ENCODE measurements around the gene MYH3. TPM values are rescaled to one million over a fixed set of nuclear protein-coding genes. Genes with fewer than 3 reads are reported as not detected.

MYH3 gene
- total RNA-seq, 2 experiments from 2014 or later, result 1.8 to 4.1 TPM

GRCh38 chr17:10600571-10600970 is 56.5 kb downstream of the MYH3 start:
- Mint-ChIP-seq H3K9me3 (no peaks in the 10 kb centered on the region), H3K36me3 (ENCODE audit: low read depth) (no peaks in the 10 kb centered on the region), H3K4me1 (ENCODE audit: low read depth) (no peaks in the 10 kb centered on the region), H3K4me3 (no peak overlapping the region), H3K27me3 (peaks cover 3% of the 10 kb centered on the region), H3K27ac (no peak overlapping the region)
- no peak for ATAC-seq
- TF ChIP-seq, protein P1, sequence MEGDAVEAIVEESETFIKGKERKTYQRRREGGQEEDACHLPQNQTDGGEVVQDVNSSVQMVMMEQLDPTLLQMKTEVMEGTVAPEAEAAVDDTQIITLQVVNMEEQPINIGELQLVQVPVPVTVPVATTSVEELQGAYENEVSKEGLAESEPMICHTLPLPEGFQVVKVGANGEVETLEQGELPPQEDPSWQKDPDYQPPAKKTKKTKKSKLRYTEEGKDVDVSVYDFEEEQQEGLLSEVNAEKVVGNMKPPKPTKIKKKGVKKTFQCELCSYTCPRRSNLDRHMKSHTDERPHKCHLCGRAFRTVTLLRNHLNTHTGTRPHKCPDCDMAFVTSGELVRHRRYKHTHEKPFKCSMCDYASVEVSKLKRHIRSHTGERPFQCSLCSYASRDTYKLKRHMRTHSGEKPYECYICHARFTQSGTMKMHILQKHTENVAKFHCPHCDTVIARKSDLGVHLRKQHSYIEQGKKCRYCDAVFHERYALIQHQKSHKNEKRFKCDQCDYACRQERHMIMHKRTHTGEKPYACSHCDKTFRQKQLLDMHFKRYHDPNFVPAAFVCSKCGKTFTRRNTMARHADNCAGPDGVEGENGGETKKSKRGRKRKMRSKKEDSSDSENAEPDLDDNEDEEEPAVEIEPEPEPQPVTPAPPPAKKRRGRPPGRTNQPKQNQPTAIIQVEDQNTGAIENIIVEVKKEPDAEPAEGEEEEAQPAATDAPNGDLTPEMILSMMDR (IDR thresholded peaks at IDR 0.05), result no peak
- POLR2A ChIA-PET, result interaction anchor here (1.1 kb wide), 1 partner anchor 17 kb away, joined by 3 read pairs; no protein-coding TSS in a partner anchor
- intact Hi-C loops (cut with micrococcal nuclease), result no loop called here
- no peak for DNase-seq
- CTCF ChIA-PET, result interaction anchor here (1.1 to 4.7 kb wide), 2 partner anchors 16 to 29 kb away, joined by 3 to 37 read pairs; no protein-coding TSS in a partner anchor

DNA sequence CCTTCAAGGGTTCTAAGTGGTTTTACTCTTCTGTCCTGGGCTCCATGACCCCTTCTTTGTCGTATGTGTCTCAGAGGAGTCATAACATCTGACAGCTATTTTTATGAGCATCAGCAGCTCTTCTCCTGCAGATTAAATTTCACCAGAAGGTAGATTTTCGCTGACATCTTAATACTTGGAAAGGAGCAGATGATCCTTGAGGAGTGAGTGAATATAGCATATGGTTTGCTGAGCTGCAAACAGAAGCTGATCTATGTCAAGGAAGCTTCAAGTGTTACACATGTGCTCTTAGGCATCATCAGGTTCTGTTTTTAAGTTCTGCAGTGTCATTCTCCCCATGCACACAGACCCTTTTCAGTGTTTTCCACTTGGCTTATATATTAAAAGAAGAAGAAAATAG is 58.5 kb downstream of the MYH3 start:
- Mint-ChIP-seq H3K4me1 (ENCODE audit: low read depth) (no peaks in the 10 kb centered on the region), H3K27me3 (peaks cover 9% of the 10 kb centered on the region), H3K9me3 (no peaks in the 10 kb centered on the region), H3K36me3 (ENCODE audit: low read depth) (no peaks in the 10 kb centered on the region), H3K27ac (no peak overlapping the region), H3K4me3 (no peak overlapping the region)
- POLR2A ChIA-PET, result interaction anchor here (0.7 kb wide), 1 partner anchor 10 kb away, joined by 3 read pairs; no protein-coding TSS in a partner anchor
- CTCF ChIA-PET, result interaction anchor here (1.2 kb wide), 1 partner anchor 16 kb away, joined by 3 read pairs; no protein-coding TSS in a partner anchor
- TF ChIP-seq, protein P1 (IDR thresholded peaks at IDR 0.05), result no peak
- ATAC-seq, result no peak
- intact Hi-C loops (cut with micrococcal nuclease), result no loop called here
- no peak for DNase-seq

GRCh38 chr17:10589553-10590145 is 67.5 kb downstream of the MYH3 start:
- no peak overlapping the region for H3K27ac Mint-ChIP-seq
- no peak for DNase-seq
- intact Hi-C loops (cut with micrococcal nuclease), result no loop called here
- no peak for ATAC-seq
- H3K27me3 Mint-ChIP-seq, result peaks cover 9% of the 10 kb centered on the region
- no peaks in the 10 kb centered on the region for H3K36me3 Mint-ChIP-seq (ENCODE audit: low read depth)
- no peaks in the 10 kb centered on the region for H3K9me3 Mint-ChIP-seq
- H3K4me1 Mint-ChIP-seq (ENCODE audit: low read depth), result no peaks in the 10 kb centered on the region
- ChIA-PET CTCF (no interaction called here), POLR2A (no interaction called here)
- H3K4me3 Mint-ChIP-seq, result no peak overlapping the region
- TF ChIP-seq, protein P1 (IDR thresholded peaks at IDR 0.05), result no peak

DNA sequence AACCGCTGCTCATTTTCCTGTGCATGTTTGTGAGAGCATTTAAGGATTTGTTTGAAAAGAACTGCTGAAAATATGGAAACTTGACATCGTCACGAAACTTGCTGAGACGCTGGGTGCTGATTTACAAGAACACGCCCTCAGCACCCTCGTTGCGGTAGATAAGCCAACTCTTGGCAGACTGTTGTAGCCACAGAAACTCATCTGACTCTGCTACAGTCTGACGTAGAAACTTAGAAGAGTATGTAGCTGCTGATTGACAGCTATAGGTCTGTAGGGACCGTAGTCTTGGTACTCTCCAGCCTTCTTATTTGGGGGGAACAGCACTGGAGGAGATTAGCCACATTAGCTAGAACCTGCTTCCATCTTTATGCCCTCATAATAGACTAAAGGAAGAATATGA is 71.6 kb downstream of the MYH3 start:
- intact Hi-C loops (cut with micrococcal nuclease), result no loop called here
- POLR2A ChIA-PET, result no interaction called here

GRCh38 chr17:10583834-10584233 is 73.3 kb downstream of the MYH3 start:
- no peak overlapping the region for H3K4me3 Mint-ChIP-seq
- DNase-seq, result no peak
- H3K9me3 Mint-ChIP-seq, result no peaks in the 10 kb centered on the region
- intact Hi-C loops (cut with micrococcal nuclease), result no loop called here
- CTCF ChIA-PET, result interaction anchor here (1.0 to 1.2 kb wide), 3 partner anchors 10 to 47 kb away, joined by 3 to 4 read pairs (median 3); no protein-coding TSS in a partner anchor
- no peak for ATAC-seq
- POLR2A ChIA-PET, result interaction anchor here (0.9 kb wide), 1 partner anchor 16 kb away, joined by 3 read pairs; no protein-coding TSS in a partner anchor
- H3K27ac Mint-ChIP-seq, result no peak overlapping the region
- TF ChIP-seq, protein P1 (IDR thresholded peaks at IDR 0.05), result no peak
- peaks cover 2% of the 10 kb centered on the region for H3K27me3 Mint-ChIP-seq
- H3K36me3 Mint-ChIP-seq (ENCODE audit: low read depth), result no peaks in the 10 kb centered on the region
- H3K4me1 Mint-ChIP-seq (ENCODE audit: low read depth), result no peaks in the 10 kb centered on the region

More for the DNA sequence above, 71.6 kb downstream of the MYH3 start:
- DNase-seq (no peak), ATAC-seq (no peak)
- Mint-ChIP-seq H3K27me3 (peaks cover 5% of the 10 kb centered on the region), H3K9me3 (no peaks in the 10 kb centered on the region), H3K4me1 (ENCODE audit: low read depth) (no peaks in the 10 kb centered on the region), H3K4me3 (no peak overlapping the region), H3K36me3 (ENCODE audit: low read depth) (no peaks in the 10 kb centered on the region), H3K27ac (no peak overlapping the region)
- CTCF ChIA-PET, result no interaction called here
- TF ChIP-seq, protein P1 (IDR thresholded peaks at IDR 0.05), result no peak
